Measurements from ENCODE around the gene CAMTA1. TPM values are rescaled to one million over a fixed set of nuclear protein-coding genes. Genes with fewer than 3 reads are reported as not detected.

Gene CAMTA1
- total RNA-seq, 5 donors from 2014 or later (not counting 1 experiment from before 2014, with no cell fraction given): 29.7 to 37.4 (median 34.6) TPM

DNA sequence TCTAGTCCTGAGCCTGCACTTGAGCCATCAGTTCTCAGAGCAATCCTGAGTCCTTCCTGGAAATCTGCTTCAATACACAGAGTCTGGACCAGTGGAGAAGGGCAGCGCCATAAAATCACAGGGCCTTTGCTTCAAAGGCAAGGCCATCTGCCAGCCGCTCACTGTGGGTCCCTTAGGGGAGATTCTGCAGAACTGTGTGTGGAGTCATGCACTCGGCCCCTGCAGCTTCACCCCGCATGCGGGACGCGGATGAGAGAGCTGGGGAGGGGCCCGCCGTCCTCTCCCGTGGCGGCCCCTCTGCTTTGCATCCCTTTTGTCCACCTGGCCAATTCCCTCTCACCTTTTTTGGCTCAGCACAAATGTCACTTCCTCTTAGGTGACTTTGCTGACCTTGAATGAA lies 674.7 kb downstream of the CAMTA1 start:
- Mint-ChIP-seq H3K9me3 (no peaks in the 10 kb centered on the region), H3K27ac (no peak overlapping the region), H3K36me3 (no peaks in the 10 kb centered on the region), H3K4me1 (no peaks in the 10 kb centered on the region), H3K4me3 (no peak overlapping the region), H3K27me3 (peaks cover 6 to 7% of the 10 kb centered on the region in 2 donors)
- 80% methylated on average over 7 of the region's 11 CpGs for WGBS (ENCODE audit: insufficient coverage)
- Histone ChIP-seq H3K4me3 (ENCODE audit: control insufficient read depth in 1 of 2, extremely low read depth in 1 of 2, low read length in 1 of 2) (no peak overlapping the region), H3K4me1 (ENCODE audit: control insufficient read depth in 1 of 2, extremely low read depth in 1 of 2, insufficient read depth in 2 of 2, low read length in 2 of 2) (no peaks in the 10 kb centered on the region), H3K27me3 (replicated peaks in 1 of 2; ENCODE audit: control insufficient read depth in 2 of 2, extremely low read depth in 1 of 2, insufficient read depth in 2 of 2, low read length in 1 of 2) (peaks cover 0 to 22% of the 10 kb centered on the region in 2 experiments), H3K9me3 (no peaks in the 10 kb centered on the region), H3K36me3 (ENCODE audit: control insufficient read depth in 2 of 2, extremely low read depth in 1 of 2, insufficient read depth in 1 of 2, low read length in 1 of 2) (no peaks in the 10 kb centered on the region), H3K27ac (ENCODE audit: low read length) (no peak overlapping the region)
- ChIA-PET POLR2A (no interaction called here), CTCF (no interaction called here)
- ATAC-seq (replicated peaks in 1 of 4): no peak
- DNase-seq: no peak

DNA sequence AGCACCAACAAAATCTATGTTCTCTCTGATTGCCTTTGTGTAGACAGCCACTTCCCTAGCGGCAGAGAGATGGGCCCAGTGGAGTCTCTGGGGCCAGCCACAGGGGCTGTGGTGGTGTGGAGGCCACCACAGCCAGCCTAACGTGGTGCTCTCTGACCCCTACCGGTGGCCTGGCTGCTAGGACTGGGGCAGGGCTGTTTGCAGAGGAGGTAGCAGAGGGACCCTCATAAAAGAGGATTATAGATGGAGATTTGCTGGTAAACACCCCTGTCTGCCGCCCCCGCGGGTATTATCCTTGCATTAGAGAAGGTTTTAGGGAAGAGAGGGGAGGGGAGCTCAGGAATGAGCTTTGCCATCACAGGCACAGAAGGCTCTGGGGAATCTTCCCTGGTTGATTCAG lies 675.6 kb downstream of the CAMTA1 start:
- ATAC-seq (replicated peaks in 1 of 4) (no peak), DNase-seq (no peak)
- CTCF ChIA-PET: no interaction called here
- Mint-ChIP-seq H3K36me3 (no peaks in the 10 kb centered on the region), H3K27ac (no peak overlapping the region), H3K4me3 (no peak overlapping the region), H3K27me3 (peaks cover 6 to 7% of the 10 kb centered on the region in 2 donors), H3K4me1 (no peaks in the 10 kb centered on the region), H3K9me3 (no peaks in the 10 kb centered on the region)
- Histone ChIP-seq H3K4me1 (ENCODE audit: control insufficient read depth in 1 of 2, extremely low read depth in 1 of 2, insufficient read depth in 2 of 2, low read length in 2 of 2) (no peaks in the 10 kb centered on the region), H3K9me3 (no peaks in the 10 kb centered on the region), H3K27me3 (replicated peaks in 1 of 2; ENCODE audit: control insufficient read depth in 2 of 2, extremely low read depth in 1 of 2, insufficient read depth in 2 of 2, low read length in 1 of 2) (peaks cover 0 to 19% of the 10 kb centered on the region in 2 experiments), H3K27ac (ENCODE audit: low read length) (no peak overlapping the region), H3K36me3 (ENCODE audit: control insufficient read depth in 2 of 2, extremely low read depth in 1 of 2, insufficient read depth in 1 of 2, low read length in 1 of 2) (no peaks in the 10 kb centered on the region), H3K4me3 (ENCODE audit: control insufficient read depth in 1 of 2, extremely low read depth in 1 of 2, low read length in 1 of 2) (no peak overlapping the region)
- WGBS (ENCODE audit: insufficient coverage): 73% methylated on average over 5 of the region's 6 CpGs
- POLR2A ChIA-PET: no interaction called here

DNA sequence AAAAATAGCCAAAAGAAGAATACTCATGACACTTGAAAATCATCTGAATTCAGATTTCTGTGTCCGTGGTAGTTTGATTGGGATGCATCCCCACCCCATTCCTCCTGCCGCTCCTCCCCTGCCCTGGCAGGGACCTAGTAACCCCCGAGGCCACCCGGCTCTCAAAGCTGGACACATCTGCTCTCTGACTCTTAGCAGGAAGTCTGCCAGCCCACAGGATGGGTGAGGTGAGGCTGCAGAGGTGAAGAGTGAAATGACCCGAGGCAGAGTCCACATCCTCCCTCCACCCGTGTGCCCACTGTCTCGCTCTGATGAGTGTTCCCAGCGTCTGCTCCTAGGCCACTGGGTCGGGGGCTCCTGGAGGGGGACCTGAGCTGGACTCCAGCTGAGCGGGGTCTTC lies 677.4 kb downstream of the CAMTA1 start:
- H3K36me3 Mint-ChIP-seq: no peaks in the 10 kb centered on the region
- CTCF ChIA-PET: no interaction called here
- no peaks in the 10 kb centered on the region for H3K36me3 ChIP-seq (ENCODE audit: control insufficient read depth in 2 of 2, extremely low read depth in 1 of 2, insufficient read depth in 1 of 2, low read length in 1 of 2)

DNA sequence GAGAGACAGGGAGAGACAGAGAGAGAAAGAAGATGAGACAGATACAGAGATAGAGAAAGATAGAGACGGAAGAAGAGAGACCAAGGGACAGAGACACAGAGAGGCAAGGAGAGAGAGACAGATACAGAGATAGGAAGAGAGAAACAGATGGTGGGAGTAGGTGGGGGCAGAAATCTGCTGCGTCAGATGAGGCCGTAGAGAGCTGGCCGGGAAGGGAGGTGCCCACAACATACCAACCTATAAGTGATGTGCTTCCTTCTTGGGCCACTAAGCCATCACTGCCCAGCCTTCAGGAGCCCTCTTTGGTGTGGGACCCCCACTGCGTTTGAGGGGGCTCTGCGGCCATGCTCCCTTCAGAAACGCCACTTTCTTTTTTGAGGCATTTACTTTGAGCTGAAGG lies 678.3 kb downstream of the CAMTA1 start:
- H3K27me3 Mint-ChIP-seq: peaks cover 2 to 8% of the 10 kb centered on the region in 2 donors
- WGBS (ENCODE audit: insufficient coverage): no CpG with 5 or more reads among the region's 7 CpGs

More for the DNA sequence above, 677.4 kb downstream of the CAMTA1 start:
- peaks cover 6 to 7% of the 10 kb centered on the region in 2 donors for H3K27me3 Mint-ChIP-seq
- H3K27me3 ChIP-seq (replicated peaks in 1 of 2; ENCODE audit: control insufficient read depth in 2 of 2, extremely low read depth in 1 of 2, insufficient read depth in 2 of 2, low read length in 1 of 2): peaks cover 0 to 10% of the 10 kb centered on the region in 2 experiments
- H3K4me1 Mint-ChIP-seq: no peaks in the 10 kb centered on the region
- WGBS (ENCODE audit: insufficient coverage): 83% methylated on average over 5 of the region's 10 CpGs
- POLR2A ChIA-PET: no interaction called here
- H3K9me3 ChIP-seq: no peaks in the 10 kb centered on the region
- DNase-seq: no peak
- H3K27ac ChIP-seq (ENCODE audit: low read length): no peak overlapping the region
- no peak for ATAC-seq (replicated peaks in 1 of 4)
- H3K4me3 Mint-ChIP-seq: no peak overlapping the region
- no peak overlapping the region for H3K27ac Mint-ChIP-seq
- H3K9me3 Mint-ChIP-seq: no peaks in the 10 kb centered on the region
- H3K4me3 ChIP-seq (ENCODE audit: control insufficient read depth in 1 of 2, extremely low read depth in 1 of 2, low read length in 1 of 2): no peak overlapping the region
- no peaks in the 10 kb centered on the region for H3K4me1 ChIP-seq (ENCODE audit: control insufficient read depth in 1 of 2, extremely low read depth in 1 of 2, insufficient read depth in 2 of 2, low read length in 2 of 2)

DNA sequence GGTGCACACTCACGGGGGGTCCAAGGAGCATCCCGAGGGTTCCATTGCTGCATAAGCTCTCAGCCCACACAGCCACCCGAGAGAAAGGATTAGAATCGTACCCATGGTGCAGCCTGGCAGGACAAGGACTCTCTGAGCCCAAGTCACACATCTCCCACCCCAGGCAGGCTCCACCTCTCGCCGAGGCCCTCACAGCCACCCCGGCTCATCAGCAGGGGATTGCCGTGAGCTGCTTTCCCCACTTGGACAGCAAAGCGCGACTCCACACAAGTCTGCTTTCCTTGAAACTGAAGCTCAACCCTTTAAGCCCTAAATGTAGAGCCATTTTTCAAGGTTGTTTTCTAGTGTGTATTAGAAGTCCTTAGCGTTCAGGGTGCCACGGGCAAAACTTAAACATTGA lies 679.5 kb downstream of the CAMTA1 start:
- no peaks in the 10 kb centered on the region for H3K4me1 ChIP-seq (ENCODE audit: control insufficient read depth in 1 of 2, extremely low read depth in 1 of 2, insufficient read depth in 2 of 2, low read length in 2 of 2)
- CTCF ChIA-PET: no interaction called here
- H3K27ac ChIP-seq (ENCODE audit: low read length): no peak overlapping the region
- H3K9me3 ChIP-seq: no peaks in the 10 kb centered on the region
- H3K4me3 ChIP-seq (ENCODE audit: control insufficient read depth in 1 of 2, extremely low read depth in 1 of 2, low read length in 1 of 2): no peak overlapping the region
- no peaks in the 10 kb centered on the region for H3K9me3 Mint-ChIP-seq
- H3K36me3 Mint-ChIP-seq: no peaks in the 10 kb centered on the region
- WGBS (ENCODE audit: insufficient coverage): 70% methylated on average over 6 of the region's 12 CpGs
- DNase-seq (no peak), ATAC-seq (replicated peaks in 1 of 4) (no peak)
- H3K4me3 Mint-ChIP-seq: no peak overlapping the region
- no peaks in the 10 kb centered on the region for H3K4me1 Mint-ChIP-seq
- H3K36me3 ChIP-seq (ENCODE audit: control insufficient read depth in 2 of 2, extremely low read depth in 1 of 2, insufficient read depth in 1 of 2, low read length in 1 of 2): no peaks in the 10 kb centered on the region
- H3K27me3 ChIP-seq (replicated peaks in 1 of 2; ENCODE audit: control insufficient read depth in 2 of 2, extremely low read depth in 1 of 2, insufficient read depth in 2 of 2, low read length in 1 of 2): peaks cover 0 to 22% of the 10 kb centered on the region in 2 experiments
- H3K27ac Mint-ChIP-seq: no peak overlapping the region
- POLR2A ChIA-PET: no interaction called here
- H3K27me3 Mint-ChIP-seq: peaks cover 7 to 8% of the 10 kb centered on the region in 2 donors

More for the DNA sequence above, 678.3 kb downstream of the CAMTA1 start:
- Mint-ChIP-seq H3K4me1 (no peaks in the 10 kb centered on the region), H3K36me3 (no peaks in the 10 kb centered on the region), H3K27ac (no peak overlapping the region), H3K9me3 (no peaks in the 10 kb centered on the region), H3K4me3 (no peak overlapping the region)
- Histone ChIP-seq H3K9me3 (no peaks in the 10 kb centered on the region), H3K4me3 (ENCODE audit: control insufficient read depth in 1 of 2, extremely low read depth in 1 of 2, low read length in 1 of 2) (no peak overlapping the region), H3K27ac (ENCODE audit: low read length) (no peak overlapping the region), H3K36me3 (ENCODE audit: control insufficient read depth in 2 of 2, extremely low read depth in 1 of 2, insufficient read depth in 1 of 2, low read length in 1 of 2) (no peaks in the 10 kb centered on the region), H3K4me1 (ENCODE audit: control insufficient read depth in 1 of 2, extremely low read depth in 1 of 2, insufficient read depth in 2 of 2, low read length in 2 of 2) (no peaks in the 10 kb centered on the region), H3K27me3 (replicated peaks in 1 of 2; ENCODE audit: control insufficient read depth in 2 of 2, extremely low read depth in 1 of 2, insufficient read depth in 2 of 2, low read length in 1 of 2) (peaks cover 0 to 15% of the 10 kb centered on the region in 2 experiments)
- DNase-seq (no peak), ATAC-seq (replicated peaks in 1 of 4) (no peak)
- ChIA-PET POLR2A (no interaction called here), CTCF (no interaction called here)

DNA sequence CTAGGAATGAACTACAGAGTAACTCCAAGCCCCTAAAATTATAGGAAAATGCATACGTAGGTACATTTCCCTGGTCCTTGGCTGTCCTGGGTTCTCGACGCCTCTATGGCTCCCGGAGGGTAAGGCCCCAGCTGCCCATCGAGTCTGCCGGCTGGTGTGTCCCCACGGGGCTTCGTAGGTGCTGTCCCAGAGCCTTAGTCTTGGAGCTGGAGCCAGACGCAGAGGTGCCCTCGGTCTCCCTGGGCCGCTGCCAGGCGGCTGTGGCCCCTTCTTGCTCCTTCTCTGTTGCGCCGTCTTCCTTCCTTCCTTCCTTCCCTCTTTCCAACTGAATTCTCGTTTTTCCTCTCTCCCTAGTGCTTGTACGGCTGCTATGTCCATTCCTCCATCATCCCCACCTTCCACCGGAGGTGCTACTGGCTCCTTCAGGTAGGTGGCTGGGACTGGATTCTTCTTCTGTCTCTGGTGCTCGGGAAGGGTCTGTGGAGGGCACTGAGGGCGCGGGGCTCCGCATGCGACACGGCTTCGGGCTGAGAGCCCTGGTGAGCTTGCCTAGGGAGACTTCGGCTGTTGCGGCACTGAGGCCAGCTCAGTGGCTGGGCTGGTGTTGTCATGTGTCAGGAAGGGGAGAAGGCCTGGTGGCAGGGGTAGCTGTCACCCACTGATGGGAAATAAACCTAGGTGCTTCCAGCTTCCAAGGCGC lies 682.4 kb downstream of the CAMTA1 start:
- Mint-ChIP-seq H3K4me1 (no peaks in the 10 kb centered on the region), H3K27ac (no peak overlapping the region), H3K27me3 (peaks cover 11 to 12% of the 10 kb centered on the region in 2 donors), H3K9me3 (no peaks in the 10 kb centered on the region), H3K36me3 (no peaks in the 10 kb centered on the region), H3K4me3 (no peak overlapping the region)
- CTCF ChIA-PET: no interaction called here
- H3K9me3 ChIP-seq: no peaks in the 10 kb centered on the region
- no peak overlapping the region for H3K27ac ChIP-seq (ENCODE audit: low read length)
- ATAC-seq (replicated peaks in 1 of 4) (no peak), DNase-seq (no peak)
- 91% methylated on average over 23 of the region's 27 CpGs for WGBS (ENCODE audit: insufficient coverage)
- H3K4me1 ChIP-seq (ENCODE audit: control insufficient read depth in 1 of 2, extremely low read depth in 1 of 2, insufficient read depth in 2 of 2, low read length in 2 of 2): no peaks in the 10 kb centered on the region
- POLR2A ChIA-PET: no interaction called here
- H3K36me3 ChIP-seq (ENCODE audit: control insufficient read depth in 2 of 2, extremely low read depth in 1 of 2, insufficient read depth in 1 of 2, low read length in 1 of 2): no peaks in the 10 kb centered on the region
- H3K4me3 ChIP-seq (ENCODE audit: control insufficient read depth in 1 of 2, extremely low read depth in 1 of 2, low read length in 1 of 2): no peak overlapping the region
- peaks cover 0 to 21% of the 10 kb centered on the region in 2 experiments for H3K27me3 ChIP-seq (replicated peaks in 1 of 2; ENCODE audit: control insufficient read depth in 2 of 2, extremely low read depth in 1 of 2, insufficient read depth in 2 of 2, low read length in 1 of 2)

DNA sequence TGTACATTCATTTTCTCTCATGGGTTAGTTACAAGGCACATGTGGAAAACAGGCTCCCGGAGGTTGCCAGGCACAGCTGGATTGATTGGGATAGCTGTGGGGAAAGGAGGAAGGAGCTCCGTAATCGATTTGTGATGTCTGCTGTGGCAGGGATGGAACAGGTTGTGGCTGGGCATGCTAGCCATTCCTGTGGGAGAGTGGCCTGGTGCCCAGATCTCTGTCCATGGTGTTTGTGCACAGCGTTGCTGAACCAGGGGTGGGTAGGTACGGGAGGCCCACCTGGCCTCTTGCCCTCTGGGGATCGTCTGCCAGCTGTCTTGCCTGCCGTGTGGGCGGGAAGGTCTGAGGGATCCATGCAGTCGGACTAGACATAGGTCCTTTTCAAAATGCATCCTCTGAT lies 683.0 kb downstream of the CAMTA1 start:
- no peak overlapping the region for H3K27ac ChIP-seq (ENCODE audit: low read length)
- H3K36me3 ChIP-seq (ENCODE audit: control insufficient read depth in 2 of 2, extremely low read depth in 1 of 2, insufficient read depth in 1 of 2, low read length in 1 of 2): no peaks in the 10 kb centered on the region
- no peak overlapping the region for H3K27ac Mint-ChIP-seq
- no peaks in the 10 kb centered on the region for H3K4me1 Mint-ChIP-seq
- no peak overlapping the region for H3K4me3 ChIP-seq (ENCODE audit: control insufficient read depth in 1 of 2, extremely low read depth in 1 of 2, low read length in 1 of 2)
- no peak overlapping the region for H3K4me3 Mint-ChIP-seq
- DNase-seq: no peak
- H3K9me3 Mint-ChIP-seq: no peaks in the 10 kb centered on the region
- H3K36me3 Mint-ChIP-seq: no peaks in the 10 kb centered on the region
- no peaks in the 10 kb centered on the region for H3K9me3 ChIP-seq
- ChIA-PET CTCF (no interaction called here), POLR2A (no interaction called here)
- no peaks in the 10 kb centered on the region for H3K4me1 ChIP-seq (ENCODE audit: control insufficient read depth in 1 of 2, extremely low read depth in 1 of 2, insufficient read depth in 2 of 2, low read length in 2 of 2)
- H3K27me3 Mint-ChIP-seq: peaks cover 9 to 12% of the 10 kb centered on the region in 2 donors
- ATAC-seq (replicated peaks in 1 of 4): no peak
- peaks cover 0 to 17% of the 10 kb centered on the region in 2 experiments for H3K27me3 ChIP-seq (replicated peaks in 1 of 2; ENCODE audit: control insufficient read depth in 2 of 2, extremely low read depth in 1 of 2, insufficient read depth in 2 of 2, low read length in 1 of 2)
- 76% methylated on average over 9 of the region's 9 CpGs for WGBS (ENCODE audit: insufficient coverage)

All from T-cell (primary cell).